SU-DHL-6 (cell line): ENCODE results near the gene OR4X2.

Experiments used
- CTCF ChIP-seq: fragments of 200-600 bp; sonication (generic); IDR thresholded peaks from one replicate; pipeline ENCODE4 v1.5.1; 2017; ENCODE audit warnings: antibody characterized with exemption, mild to moderate bottlenecking, low read length, moderate library complexity; ENCODE audit not compliant: insufficient read depth, poor library complexity, severe bottlenecking
- EZH2phosphoT487 ChIP-seq: fragments of 200-600 bp; sonication (generic), shearing (Covaris generic); conservative IDR thresholded peaks from 2 replicates; pipeline ENCODE4 v1.6.1; 2018; ENCODE audit warnings: mild to moderate bottlenecking, antibody characterized with exemption, low read length, moderate library complexity, mixed read lengths

- TF ChIP-seq CTCF (no peak), EZH2phosphoT487 (no peak)
These were observed 25.7 kb downstream of the OR4X2 start for GRCh38 chr11:48270621-48271020.
